Choroid plexus epithelial cell (primary cell): ENCODE data around the gene LRRC46.

Experiments used
- DNase-seq: peaks from one replicate; pipeline ENCODE4 v3.0.0-alpha.2; 2010; ENCODE audit warnings: low read depth
- H3K4me3 ChIP-seq: 2 replicates; pipeline ENCODE4 v1.5.1; 2011; ENCODE audit warnings: low read depth, mild to moderate bottlenecking, control low read depth, low read length, moderate library complexity
- CTCF ChIP-seq: conservative IDR thresholded peaks from 2 replicates; pipeline ENCODE4 v1.5.1; 2011; ENCODE audit warnings: low read depth, mild to moderate bottlenecking, control low read depth, inconsistent platforms, low read length, moderate library complexity

LRRC46 gene

GRCh38 chr17:47831934-47832327 lies 461 bp downstream of the LRRC46 start:
- TF ChIP-seq CTCF = no peak
- DNase-seq = no peak
- H3K4me3 ChIP-seq = peak overlapping the region; percentile 99

GRCh38 chr17:47834756-47835155 lies 3.3 kb downstream of the LRRC46 start:
- no peak for TF ChIP-seq CTCF
- no peak overlapping the region for H3K4me3 ChIP-seq
- DNase-seq = no peak

GRCh38 chr17:47836601-47837000 lies 5.1 kb downstream of the LRRC46 start:
- H3K4me3 ChIP-seq = no peak overlapping the region
- no peak for TF ChIP-seq CTCF
- DNase-seq = no peak

- no peak for TF ChIP-seq CTCF
- DNase-seq = peak; percentile 16
- H3K4me3 ChIP-seq = no peak overlapping the region
Observed at GRCh38 chr17:47837401-47838039, 6.0 kb downstream of the LRRC46 start.

- no peak overlapping the region for H3K4me3 ChIP-seq
- no peak for DNase-seq
- no peak for TF ChIP-seq CTCF
Observed at GRCh38 chr17:47838636-47839035, 7.2 kb downstream of the LRRC46 start.

GRCh38 chr17:47839071-47839470 lies 7.6 kb downstream of the LRRC46 start:
- no peak overlapping the region for H3K4me3 ChIP-seq
- no peak for DNase-seq
- no peak for TF ChIP-seq CTCF

GRCh38 chr17:47840001-47840741 lies 8.7 kb downstream of the LRRC46 start:
- no peak for TF ChIP-seq CTCF
- no peak for DNase-seq
- H3K4me3 ChIP-seq = peak overlapping the region; percentile 80
